ENCODE measurements around the gene SLC5A11.

DNA sequence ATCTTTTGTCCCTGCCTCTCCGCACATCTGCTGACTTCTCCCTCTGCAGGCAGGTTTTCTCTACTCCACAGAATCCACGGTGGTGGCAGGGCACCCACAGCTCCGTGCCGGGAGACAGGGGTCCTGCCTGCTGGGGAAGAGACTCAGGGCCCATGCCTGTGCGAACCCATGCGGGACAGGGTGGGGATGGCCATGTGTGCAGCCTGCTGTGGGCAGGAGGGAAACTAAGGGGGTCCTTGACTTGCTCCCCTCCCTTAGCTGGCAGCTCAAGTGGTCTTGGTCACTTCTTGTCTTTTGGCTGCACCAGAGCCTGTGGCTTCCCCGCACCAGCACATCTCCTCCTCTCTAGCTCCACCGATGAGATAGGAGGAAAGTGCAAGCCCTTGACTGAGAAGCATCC is 69.8 kb downstream of the SLC5A11 start:
- TF ChIP-seq, protein P1, sequence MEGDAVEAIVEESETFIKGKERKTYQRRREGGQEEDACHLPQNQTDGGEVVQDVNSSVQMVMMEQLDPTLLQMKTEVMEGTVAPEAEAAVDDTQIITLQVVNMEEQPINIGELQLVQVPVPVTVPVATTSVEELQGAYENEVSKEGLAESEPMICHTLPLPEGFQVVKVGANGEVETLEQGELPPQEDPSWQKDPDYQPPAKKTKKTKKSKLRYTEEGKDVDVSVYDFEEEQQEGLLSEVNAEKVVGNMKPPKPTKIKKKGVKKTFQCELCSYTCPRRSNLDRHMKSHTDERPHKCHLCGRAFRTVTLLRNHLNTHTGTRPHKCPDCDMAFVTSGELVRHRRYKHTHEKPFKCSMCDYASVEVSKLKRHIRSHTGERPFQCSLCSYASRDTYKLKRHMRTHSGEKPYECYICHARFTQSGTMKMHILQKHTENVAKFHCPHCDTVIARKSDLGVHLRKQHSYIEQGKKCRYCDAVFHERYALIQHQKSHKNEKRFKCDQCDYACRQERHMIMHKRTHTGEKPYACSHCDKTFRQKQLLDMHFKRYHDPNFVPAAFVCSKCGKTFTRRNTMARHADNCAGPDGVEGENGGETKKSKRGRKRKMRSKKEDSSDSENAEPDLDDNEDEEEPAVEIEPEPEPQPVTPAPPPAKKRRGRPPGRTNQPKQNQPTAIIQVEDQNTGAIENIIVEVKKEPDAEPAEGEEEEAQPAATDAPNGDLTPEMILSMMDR (IDR thresholded peaks at IDR 0.05), result no peak
- TF ChIP-seq POLR2AphosphoS5 (IDR thresholded peaks at IDR 0.05), result no peak
- no peak for TF ChIP-seq POLR2A (IDR thresholded peaks at IDR 0.05; ENCODE audit: low read depth)
- TF ChIP-seq EP300 (IDR thresholded peaks at IDR 0.05), result no peak
